GM10248 (cell line): ENCODE data around the gene ABHD17C.

Source experiments
- CTCF ChIA-PET: fragments of 300-600 bp; sonication (Branson Sonifier 250); formaldehyde crosslinking; extraction: SDS; loops from one replicate; lab custom pipeline; 2021; ENCODE audit warnings: antibody characterized with exemption; lab: Yijun Ruan, JAX
- POLR2A ChIA-PET: fragments of 350-650 bp; sonication (Branson Sonifier 250); formaldehyde crosslinking; extraction: SDS; loops from one replicate; lab custom pipeline; 2020; ENCODE audit warnings: antibody characterized with exemption; lab: Yijun Ruan, JAX
- DNase-seq: peaks from one replicate; pipeline ENCODE4 v3.0.0; 2012; ENCODE audit errors: extremely low spot score
- CTCF ChIP-seq: IDR thresholded peaks from 2 replicates; pipeline ENCODE4 v1.5.1; 2012; ENCODE audit warnings: mild to moderate bottlenecking, low read depth; ENCODE audit errors: extremely low read depth, missing control alignments, control extremely low read depth

ABHD17C gene

GRCh38 chr15:80662129-80662528, 33.0 kb upstream of the ABHD17C start:
- TF ChIP-seq CTCF = no peak
- ChIA-PET POLR2A (no interaction called here), CTCF (interaction anchor here (1.6 kb wide), 1 partner anchor 12 kb away, joined by 5 read pairs; no protein-coding TSS in a partner anchor)
- DNase-seq = no peak

- no peak for DNase-seq
- TF ChIP-seq CTCF = no peak
- POLR2A ChIA-PET = no interaction called here
- CTCF ChIA-PET = interaction anchor here (1.6 kb wide), 1 partner anchor 11 kb away, joined by 5 read pairs; no protein-coding TSS in a partner anchor
Observed at GRCh38 chr15:80662757-80663553, 32.2 kb upstream of the ABHD17C start.

GRCh38 chr15:80665151-80665550, 30.0 kb upstream of the ABHD17C start:
- ChIA-PET CTCF (no interaction called here), POLR2A (interaction anchor here (0.6 kb wide), 1 partner anchor 37 kb away, joined by 3 read pairs; no protein-coding TSS in a partner anchor)
- no peak for TF ChIP-seq CTCF
- DNase-seq = no peak

GRCh38 chr15:80667936-80668335, 27.2 kb upstream of the ABHD17C start:
- TF ChIP-seq CTCF = no peak
- ChIA-PET CTCF (interaction anchor here (0.7 to 0.9 kb wide), 2 partner anchors 12 to 1464 kb away, joined by 3 read pairs; no protein-coding TSS in a partner anchor), POLR2A (no interaction called here)
- no peak for DNase-seq

- CTCF ChIA-PET = interaction anchor here (0.8 to 2.6 kb wide), 5 partner anchors 9 to 108 kb away, joined by 3 to 5 read pairs (median 3); partner anchors contain the start of gene ABHD17C
- DNase-seq = no peak
- POLR2A ChIA-PET = no interaction called here
- no peak for TF ChIP-seq CTCF
Observed at GRCh38 chr15:80668546-80669236, 26.4 kb upstream of the ABHD17C start.

- DNase-seq = peak; percentile 17
- no peak for TF ChIP-seq CTCF
- ChIA-PET CTCF (interaction anchor here (0.8 to 2.6 kb wide), 4 partner anchors 10 to 107 kb away, joined by 3 to 5 read pairs (median 4); partner anchors contain the start of gene ABHD17C), POLR2A (no interaction called here)
Observed at GRCh38 chr15:80669663-80670273, 25.3 kb upstream of the ABHD17C start.
